IMR-90 (cell line): ENCODE results near the gene EVI5. TPM values are rescaled to one million over a fixed set of nuclear protein-coding genes. Genes with fewer than 3 reads are reported as not detected.

Experiments used
- ATAC-seq: fragments of 200-7000 bp; cut with Tn5 transposase; 2 replicates; pipeline ENCODE4 v1.9.1; 2020; ENCODE audit warnings: low read depth, mild to moderate bottlenecking, moderate library complexity
- BruUV-seq: library from RNA; stranded (reverse); fragments of 400-500 nt; replicated peaks from 2 replicates; lab custom pipeline; 2021; lab: Mats Ljungman, UMichigan
- CTCF ChIA-PET: fragments of 300-600 bp; formaldehyde crosslinking; extraction: SDS; loops from one replicate; lab custom pipeline; 2021; ENCODE audit warnings: antibody characterized with exemption; lab: Yijun Ruan, JAX
- POLR2A ChIA-PET: fragments of 300-600 bp; sonication (Branson Sonifier 250); formaldehyde crosslinking; loops from one replicate; lab custom pipeline; 2022; ENCODE audit warnings: antibody characterized with exemption; ENCODE audit not compliant: unreplicated experiment; lab: Charles Lee
- DNase-seq: peaks from one replicate; pipeline ENCODE4 v3.0.0; 2013
- H2AFZ ChIP-seq: replicated peaks from 2 replicates; pipeline ENCODE3; 2013; ENCODE audit warnings: low read length, mild to moderate bottlenecking; ENCODE audit not compliant: poor library complexity
- H2AK5ac ChIP-seq: 2 replicates; pipeline ENCODE4 v1.6.1; 2013; ENCODE audit warnings: low read depth, low read length, inconsistent platforms
- H2AK9ac ChIP-seq: replicated peaks from 2 replicates; pipeline ENCODE3; 2013; ENCODE audit warnings: mild to moderate bottlenecking, low read depth, low read length, moderate library complexity; ENCODE audit not compliant: poor library complexity
- H2BK120ac ChIP-seq: 2 replicates; pipeline ENCODE4 v1.6.1; 2013; ENCODE audit warnings: low read depth, low read length, inconsistent platforms
- H2BK15ac ChIP-seq: 3 replicates; pipeline ENCODE4 v1.6.1; 2013; ENCODE audit warnings: low read depth, low read length, inconsistent platforms
- H2BK20ac ChIP-seq: 2 replicates; pipeline ENCODE4 v1.6.1; 2013; ENCODE audit warnings: low read depth, mild to moderate bottlenecking, inconsistent platforms, low read length, moderate library complexity
- H2BK5ac ChIP-seq: 2 replicates; pipeline ENCODE4 v1.6.1; 2013; ENCODE audit warnings: mild to moderate bottlenecking, low read depth, low read length, inconsistent platforms; ENCODE audit not compliant: poor library complexity, severe bottlenecking
- H3K14ac ChIP-seq: replicated peaks from 2 replicates; pipeline ENCODE4 v1.6.1; 2013; ENCODE audit warnings: low read depth, low read length, inconsistent platforms
- H3K18ac ChIP-seq: 2 replicates; pipeline ENCODE4 v1.6.1; 2013; ENCODE audit warnings: low read depth, low read length, control low read depth
- H3K23ac ChIP-seq: 2 replicates; pipeline ENCODE4 v1.6.1; 2013; ENCODE audit warnings: low read depth, low read length, inconsistent platforms
- H3K27ac ChIP-seq: 2 replicates; pipeline ENCODE4 v1.5.1; 2013; ENCODE audit warnings: mild to moderate bottlenecking, control low read depth, low read length; ENCODE audit not compliant: insufficient read depth
- H3K27me3 ChIP-seq: 2 replicates; pipeline ENCODE4 v1.6.1; 2013; ENCODE audit warnings: low read length; ENCODE audit not compliant: control insufficient read depth, insufficient read depth
- H3K36me3 ChIP-seq: 2 replicates; pipeline ENCODE4 v1.6.1; 2013; ENCODE audit warnings: low read length, mixed read lengths; ENCODE audit not compliant: control insufficient read depth, insufficient read depth
- H3K4ac ChIP-seq: 2 replicates; pipeline ENCODE4 v1.6.1; 2013; ENCODE audit warnings: low read depth, low read length, inconsistent platforms
- H3K4me1 ChIP-seq: 2 replicates; pipeline ENCODE4 v1.6.1; 2013; ENCODE audit warnings: low read length, mixed read lengths; ENCODE audit not compliant: control insufficient read depth, insufficient read depth
- H3K4me2 ChIP-seq: 2 replicates; pipeline ENCODE4 v1.6.1; 2013; ENCODE audit warnings: low read depth, mild to moderate bottlenecking, control low read depth, low read length, moderate library complexity
- H3K4me3 ChIP-seq: 2 replicates; pipeline ENCODE4 v1.5.1; 2013; ENCODE audit warnings: low read depth, mild to moderate bottlenecking, control low read depth, low read length, moderate library complexity; ENCODE audit not compliant: insufficient read depth
- H3K56ac ChIP-seq: 2 replicates; pipeline ENCODE4 v1.6.1; 2013; ENCODE audit warnings: low read length, inconsistent platforms; ENCODE audit not compliant: insufficient read depth; ENCODE audit errors: extremely low read depth
- H3K79me1 ChIP-seq, 2 experiments: 2 replicates each; pipeline ENCODE4 v1.6.1; 2013; ENCODE audit warnings: low read length in 2 of 2, inconsistent platforms in 1 of 2, low read depth in 1 of 2
- H3K9ac ChIP-seq: 2 replicates; pipeline ENCODE4 v1.6.1; 2013; ENCODE audit warnings: low read depth, low read length, control low read depth
- H3K9me1 ChIP-seq: 2 replicates; pipeline ENCODE4 v1.6.1; 2013; ENCODE audit warnings: low read length, inconsistent platforms; ENCODE audit not compliant: insufficient read depth
- H3K9me3 ChIP-seq: 2 replicates; pipeline ENCODE4 v1.6.1; 2013; ENCODE audit warnings: low read length; ENCODE audit not compliant: control insufficient read depth, insufficient read depth
- H4K20me1 ChIP-seq: 2 replicates; pipeline ENCODE4 v1.6.1; 2013; ENCODE audit warnings: low read length, inconsistent platforms; ENCODE audit not compliant: insufficient read depth
- H4K5ac ChIP-seq: 2 replicates; pipeline ENCODE4 v1.6.1; 2013; ENCODE audit warnings: mild to moderate bottlenecking, low read depth, low read length, control low read depth
- H4K8ac ChIP-seq, 2 experiments: 2 replicates each; pipeline ENCODE4 v1.6.1; 2013; ENCODE audit warnings: low read depth in 2 of 2, low read length in 2 of 2, control low read depth in 1 of 2, inconsistent platforms in 1 of 2
- H4K91ac ChIP-seq: 2 replicates; pipeline ENCODE4 v1.6.1; 2013; ENCODE audit warnings: low read depth, low read length, inconsistent platforms; ENCODE audit not compliant: insufficient read depth
- BHLHE40 ChIP-seq: fragments of 150-350 bp; IDR thresholded peaks from 2 replicates; pipeline ENCODE4 v1.6.1; 2016; ENCODE audit warnings: mild to moderate bottlenecking, low read depth, low read length
- CEBPB ChIP-seq: IDR thresholded peaks from 2 replicates; pipeline ENCODE4 v1.6.1; 2012; ENCODE audit warnings: low read depth, low read length, improper control_type of control experiment
- CHD1 ChIP-seq: IDR thresholded peaks from 2 replicates; pipeline ENCODE4 v1.6.1; 2012; ENCODE audit warnings: low read depth, low read length, improper control_type of control experiment
- CTCF ChIP-seq: conservative IDR thresholded peaks from 2 replicates; pipeline ENCODE4 v1.5.1; 2012; ENCODE audit warnings: mild to moderate bottlenecking, low read depth, low read length, improper control_type of control experiment
- FOS ChIP-seq: fragments of 150-350 bp; IDR thresholded peaks from 2 replicates; pipeline ENCODE4 v1.6.1; 2016; ENCODE audit warnings: low read depth, low read length
- MAFK ChIP-seq: IDR thresholded peaks from 2 replicates; pipeline ENCODE4 v1.6.1; 2012; ENCODE audit warnings: low read depth, low read length, improper control_type of control experiment
- MAZ ChIP-seq: IDR thresholded peaks from 2 replicates; pipeline ENCODE4 v1.6.1; 2012; ENCODE audit warnings: low read depth, mild to moderate bottlenecking, low read length, improper control_type of control experiment, moderate library complexity, borderline replicate concordance
- MXI1 ChIP-seq: IDR thresholded peaks from 2 replicates; pipeline ENCODE4 v1.6.1; 2012; ENCODE audit warnings: low read depth, mild to moderate bottlenecking, low read length, moderate library complexity, borderline replicate concordance
- NFE2L2 ChIP-seq: fragments of 150-350 bp; IDR thresholded peaks from 2 replicates; pipeline ENCODE4 v1.6.1; 2016; ENCODE audit warnings: low read depth, mild to moderate bottlenecking, low read length
- POLR2A ChIP-seq: IDR thresholded peaks from 2 replicates; pipeline ENCODE4 v1.6.1; 2012; ENCODE audit warnings: mild to moderate bottlenecking, low read depth, low read length
- RAD21 ChIP-seq: IDR thresholded peaks from 2 replicates; pipeline ENCODE4 v1.6.1; 2012; ENCODE audit warnings: low read length, improper control_type of control experiment
- RCOR1 ChIP-seq: IDR thresholded peaks from 2 replicates; pipeline ENCODE4 v1.6.1; 2012; ENCODE audit warnings: mild to moderate bottlenecking, low read length, improper control_type of control experiment; ENCODE audit not compliant: insufficient replicate concordance
- RFX5 ChIP-seq: IDR thresholded peaks from 2 replicates; pipeline ENCODE4 v1.8.0; 2012; ENCODE audit warnings: low read depth, mild to moderate bottlenecking, low read length, moderate library complexity
- SMC3 ChIP-seq: fragments of 150-350 bp; IDR thresholded peaks from 2 replicates; pipeline ENCODE4 v1.6.1; 2016; ENCODE audit warnings: low read depth, mild to moderate bottlenecking, antibody characterized with exemption, low read length, moderate library complexity
- WGBS, 2 experiments: methylation state at CpG; one replicate each; pipeline versions ENCODE4 v1.1.5 to v1.1.7; 2013; ENCODE audit warnings: missing lambda C conversion rate in 2 of 2; ENCODE audit not compliant: insufficient read length in 1 of 2; ENCODE audit errors: extremely low coverage in 2 of 2; 5-methylcytosine and 5-hydroxymethylcytosine counted together
- dilution Hi-C: fragments of 300-500 bp; cut with HindIII; formaldehyde crosslinking; loops from one replicate; pipeline ENCODE4 v1.14.3; 2018; ENCODE audit warnings: low sequenced_read_pairs; ENCODE audit not compliant: unreplicated experiment
- in situ Hi-C: fragments of 300-500 bp; cut with MboI; formaldehyde crosslinking; loops from 3 replicates; pipeline ENCODE4 v1.14.3; 2019; ENCODE audit warnings: low sequenced_read_pairs, inconsistent platforms, mixed read lengths
- intact Hi-C: fragments of 100-400 bp; cut with micrococcal nuclease; formaldehyde crosslinking; loops from 2 replicates; pipeline ENCODE4 v1.10.0; 2022
- polyA plus RNA-seq, 3 experiments: library from polyadenylated mRNA; depleted of rRNA; stranded (reverse); fragments of >200 nt; gene quantifications; 2 replicates each; pipeline ENCODE4 v1.2.3, GENCODE V29; 2012; ENCODE audit warnings: low replicate concordance in 1 of 3
- total RNA-seq: library from RNA; depleted of rRNA; stranded (reverse); fragments of >200 nt; gene quantifications from 2 replicates; pipeline ENCODE4 v1.2.3, GENCODE V29; 2012
- TF ChIP-seq, protein P1 (sequence below): fragments of 150-350 bp; IDR thresholded peaks from 2 replicates; pipeline ENCODE4 v1.6.1; 2017; ENCODE audit warnings: mild to moderate bottlenecking, antibody characterized with exemption, low read length, low read depth
- TF ChIP-seq, protein P2 (sequence below): fragments of 150-350 bp; IDR thresholded peaks from 2 replicates; pipeline ENCODE4 v1.6.1; 2016; ENCODE audit warnings: low read depth, mild to moderate bottlenecking, low read length, moderate library complexity, borderline replicate concordance

Gene EVI5
- total and polyA plus RNA-seq, 2 of the 4 experiments (the other 2 are of a cell fraction), result 13.9 to 26.9 TPM

GRCh38 chr1:92466683-92467352, 318.1 kb downstream of the EVI5 start:
- Histone ChIP-seq H2BK120ac (no peak overlapping the region), H4K8ac (no peak overlapping the region), H2AFZ (no peak overlapping the region), H4K91ac (no peak overlapping the region), H3K27ac (no peak overlapping the region), H3K14ac (no peak overlapping the region), H3K23ac (no peak overlapping the region), H3K9ac (no peak overlapping the region), H3K27me3 (peaks cover 2% of the 10 kb centered on the region; the same call in 1 of the 2 replicates), H2AK9ac (no peak overlapping the region), H3K79me1 (no peaks in the 10 kb centered on the region), H3K9me3 (no peaks in the 10 kb centered on the region), H2AK5ac (no peak overlapping the region), H2BK5ac (no peak overlapping the region), H4K20me1 (no peaks in the 10 kb centered on the region), H2BK20ac (no peak overlapping the region), H3K4me3 (no peak overlapping the region), H3K18ac (no peak overlapping the region), H2BK15ac (no peak overlapping the region), H3K56ac (no peak overlapping the region), H3K9me1 (no peaks in the 10 kb centered on the region; the same call in 1 of the 2 replicates), H3K36me3 (no peaks in the 10 kb centered on the region), H4K5ac (no peak overlapping the region), H3K4ac (no peak overlapping the region), H3K4me2 (no peak overlapping the region), H3K4me1 (no peaks in the 10 kb centered on the region)
- dilution Hi-C loops (no loop called here), intact Hi-C loops (loop anchor here (2.0 kb wide), 1 partner anchor 20 kb away; no protein-coding TSS in a partner anchor), in situ Hi-C loops (no loop called here)
- ATAC-seq (no peak), DNase-seq (no peak)
- ChIA-PET CTCF (interaction anchor here (1.2 kb wide), 1 partner anchor 11 kb away, joined by 3 read pairs; no protein-coding TSS in a partner anchor), POLR2A (no interaction called here)
- no CpG with 5 or more reads among the region's 1 CpG for WGBS, 2 experiments
- BruUV-seq, result no TSS peak
- TF ChIP-seq, protein P1, sequence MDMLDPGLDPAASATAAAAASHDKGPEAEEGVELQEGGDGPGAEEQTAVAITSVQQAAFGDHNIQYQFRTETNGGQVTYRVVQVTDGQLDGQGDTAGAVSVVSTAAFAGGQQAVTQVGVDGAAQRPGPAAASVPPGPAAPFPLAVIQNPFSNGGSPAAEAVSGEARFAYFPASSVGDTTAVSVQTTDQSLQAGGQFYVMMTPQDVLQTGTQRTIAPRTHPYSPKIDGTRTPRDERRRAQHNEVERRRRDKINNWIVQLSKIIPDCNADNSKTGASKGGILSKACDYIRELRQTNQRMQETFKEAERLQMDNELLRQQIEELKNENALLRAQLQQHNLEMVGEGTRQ, result no peak
- no peak for TF ChIP-seq CTCF
- no peak for TF ChIP-seq POLR2A
- TF ChIP-seq RFX5, result no peak
- TF ChIP-seq MAZ, result no peak
- no peak for TF ChIP-seq MXI1
- TF ChIP-seq NFE2L2, result no peak
- no peak for TF ChIP-seq FOS
- TF ChIP-seq CEBPB, result no peak
- TF ChIP-seq MAFK, result no peak
- TF ChIP-seq SMC3, result no peak
- TF ChIP-seq BHLHE40, result no peak
- TF ChIP-seq, protein P2, sequence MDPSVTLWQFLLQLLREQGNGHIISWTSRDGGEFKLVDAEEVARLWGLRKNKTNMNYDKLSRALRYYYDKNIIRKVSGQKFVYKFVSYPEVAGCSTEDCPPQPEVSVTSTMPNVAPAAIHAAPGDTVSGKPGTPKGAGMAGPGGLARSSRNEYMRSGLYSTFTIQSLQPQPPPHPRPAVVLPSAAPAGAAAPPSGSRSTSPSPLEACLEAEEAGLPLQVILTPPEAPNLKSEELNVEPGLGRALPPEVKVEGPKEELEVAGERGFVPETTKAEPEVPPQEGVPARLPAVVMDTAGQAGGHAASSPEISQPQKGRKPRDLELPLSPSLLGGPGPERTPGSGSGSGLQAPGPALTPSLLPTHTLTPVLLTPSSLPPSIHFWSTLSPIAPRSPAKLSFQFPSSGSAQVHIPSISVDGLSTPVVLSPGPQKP, result no peak
- no peak for TF ChIP-seq CHD1
- no peak for TF ChIP-seq RAD21
- no peak for TF ChIP-seq RCOR1
